HepG2 (cell line): Measurements from ENCODE around the gene FGFR3. TPM values are rescaled to one million over a fixed set of nuclear protein-coding genes. Genes with fewer than 3 reads are reported as not detected.
A peak's percentile ranks its signal among the peaks of the same experiment; 100 is the strongest.

ENCODE experiments used
- CHD2 ChIP-seq: IDR thresholded peaks from 2 replicates; pipeline ENCODE4 v1.6.1; 2011; ENCODE audit warnings: low read depth, low read length, improper control_type of control experiment
- MED8 ChIP-seq: sonication (generic); formaldehyde crosslinking; IDR thresholded peaks from 2 replicates; pipeline ENCODE4 v1.8.1; 2023; ENCODE audit warnings: mild to moderate bottlenecking, missing genetic modification reagents; ENCODE audit not compliant: insufficient replicate concordance
- SOX5 ChIP-seq: IDR thresholded peaks from 2 replicates; pipeline ENCODE4 v1.6.1; 2016; ENCODE audit warnings: borderline replicate concordance
- ZNF335 ChIP-seq: sonication (generic); formaldehyde crosslinking; IDR thresholded peaks from 2 replicates; pipeline ENCODE4 v1.4.0; 2020; ENCODE audit warnings: missing genetic modification reagents
- ZNF367 ChIP-seq: sonication (generic); formaldehyde crosslinking; IDR thresholded peaks from 2 replicates; pipeline ENCODE4 v1.4.0; 2020; ENCODE audit warnings: missing genetic modification reagents, borderline replicate concordance
- ZNF484 ChIP-seq: sonication (generic); formaldehyde crosslinking; IDR thresholded peaks from 2 replicates; pipeline ENCODE4 v1.5.1; 2020; ENCODE audit warnings: mild to moderate bottlenecking, low read depth, missing genetic modification reagents, borderline replicate concordance
- ZNF775 ChIP-seq: sonication (generic); formaldehyde crosslinking; IDR thresholded peaks from 2 replicates; pipeline ENCODE4 v1.4.0; 2020; ENCODE audit warnings: missing genetic modification reagents, mild to moderate bottlenecking, moderate library complexity, borderline replicate concordance
- polyA plus RNA-seq, 8 experiments: library from polyadenylated mRNA; depleted of rRNA in 3 of 8; stranded (reverse) in 7 of 8; unstranded in 1 of 8; fragments of >200 nt; fragmentation: Illumina TruSeq in 4 of 8; extraction: Trizol in 4 of 8; gene quantifications; 2 replicates each; pipeline versions ENCODE4 v1.2.1 to v1.2.3, GENCODE V29; 2011 to 2016; ENCODE audit warnings: low read depth in 4 of 8, missing spikeins in 1 of 8, mixed read lengths in 1 of 8; ENCODE audit not compliant: insufficient read depth in 1 of 8
- total RNA-seq, 5 experiments: library from RNA; depleted of rRNA; stranded (reverse); fragments of >200 nt; fragmentation: Illumina TruSeq; extraction: Trizol; gene quantifications; 2 replicates each; pipeline ENCODE4 v1.2.3, GENCODE V29; 2016; ENCODE audit warnings: low read depth in 1 of 5
- TF ChIP-seq, protein P1 (sequence below): sonication (generic); formaldehyde crosslinking; IDR thresholded peaks from 2 replicates; pipeline ENCODE4 v1.4.0; 2020; ENCODE audit warnings: missing genetic modification reagents
- TF ChIP-seq, protein P2 (sequence below): sonication (generic); formaldehyde crosslinking; IDR thresholded peaks from 2 replicates; pipeline ENCODE4 v1.4.0; 2020; ENCODE audit warnings: missing genetic modification reagents

FGFR3 gene
- total and polyA plus RNA-seq, 2 of the 13 experiments (the other 11 are each of a cell fraction or from before 2014, with no cell fraction given), result 103 to 109 TPM

DNA sequence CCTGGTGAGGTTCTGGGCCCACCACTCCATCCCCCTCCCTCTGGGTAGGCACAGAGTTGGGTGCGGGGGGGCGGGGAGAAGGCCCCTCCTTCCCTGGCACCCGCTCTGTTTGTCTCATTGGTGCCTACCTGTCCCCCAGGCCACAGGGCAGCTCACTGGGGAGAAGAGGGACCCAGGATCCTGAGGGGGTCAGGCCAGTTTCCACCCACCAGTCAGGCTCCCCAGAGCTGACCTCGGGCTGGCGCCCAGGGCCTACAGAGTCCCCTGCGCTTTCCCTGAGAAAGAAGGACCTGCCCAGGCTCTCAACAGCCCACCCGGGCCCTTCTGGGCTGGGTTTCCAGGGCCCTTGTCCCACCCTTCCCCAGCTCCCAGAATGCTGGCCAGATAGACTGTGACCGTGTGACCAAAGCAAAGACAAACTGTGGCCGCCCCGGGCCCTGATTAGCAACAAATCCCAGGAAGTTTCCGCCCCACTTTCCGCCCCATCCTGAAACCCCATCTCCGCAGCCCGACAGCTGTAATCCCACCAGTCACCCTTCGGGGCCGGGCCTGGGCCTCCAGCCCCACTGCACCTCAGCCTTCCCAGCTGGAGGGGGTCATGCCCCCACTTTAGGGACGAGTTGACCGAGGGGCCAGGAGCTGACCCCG is 33.8 kb upstream of the FGFR3 start (continued):
- TF ChIP-seq, protein P1, sequence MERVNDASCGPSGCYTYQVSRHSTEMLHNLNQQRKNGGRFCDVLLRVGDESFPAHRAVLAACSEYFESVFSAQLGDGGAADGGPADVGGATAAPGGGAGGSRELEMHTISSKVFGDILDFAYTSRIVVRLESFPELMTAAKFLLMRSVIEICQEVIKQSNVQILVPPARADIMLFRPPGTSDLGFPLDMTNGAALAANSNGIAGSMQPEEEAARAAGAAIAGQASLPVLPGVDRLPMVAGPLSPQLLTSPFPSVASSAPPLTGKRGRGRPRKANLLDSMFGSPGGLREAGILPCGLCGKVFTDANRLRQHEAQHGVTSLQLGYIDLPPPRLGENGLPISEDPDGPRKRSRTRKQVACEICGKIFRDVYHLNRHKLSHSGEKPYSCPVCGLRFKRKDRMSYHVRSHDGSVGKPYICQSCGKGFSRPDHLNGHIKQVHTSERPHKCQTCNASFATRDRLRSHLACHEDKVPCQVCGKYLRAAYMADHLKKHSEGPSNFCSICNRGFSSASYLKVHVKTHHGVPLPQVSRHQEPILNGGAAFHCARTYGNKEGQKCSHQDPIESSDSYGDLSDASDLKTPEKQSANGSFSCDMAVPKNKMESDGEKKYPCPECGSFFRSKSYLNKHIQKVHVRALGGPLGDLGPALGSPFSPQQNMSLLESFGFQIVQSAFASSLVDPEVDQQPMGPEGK (CRISPR knock-in tag), result 0 out of 2 replicates have a peak, but pooled peaks have one; percentile 10
- no peak for TF ChIP-seq ZNF367 (CRISPR knock-in tag)
- TF ChIP-seq SOX5 (CRISPR knock-in tag), result no peak
- TF ChIP-seq ZNF335 (CRISPR knock-in tag), result no peak
- TF ChIP-seq, protein P2, sequence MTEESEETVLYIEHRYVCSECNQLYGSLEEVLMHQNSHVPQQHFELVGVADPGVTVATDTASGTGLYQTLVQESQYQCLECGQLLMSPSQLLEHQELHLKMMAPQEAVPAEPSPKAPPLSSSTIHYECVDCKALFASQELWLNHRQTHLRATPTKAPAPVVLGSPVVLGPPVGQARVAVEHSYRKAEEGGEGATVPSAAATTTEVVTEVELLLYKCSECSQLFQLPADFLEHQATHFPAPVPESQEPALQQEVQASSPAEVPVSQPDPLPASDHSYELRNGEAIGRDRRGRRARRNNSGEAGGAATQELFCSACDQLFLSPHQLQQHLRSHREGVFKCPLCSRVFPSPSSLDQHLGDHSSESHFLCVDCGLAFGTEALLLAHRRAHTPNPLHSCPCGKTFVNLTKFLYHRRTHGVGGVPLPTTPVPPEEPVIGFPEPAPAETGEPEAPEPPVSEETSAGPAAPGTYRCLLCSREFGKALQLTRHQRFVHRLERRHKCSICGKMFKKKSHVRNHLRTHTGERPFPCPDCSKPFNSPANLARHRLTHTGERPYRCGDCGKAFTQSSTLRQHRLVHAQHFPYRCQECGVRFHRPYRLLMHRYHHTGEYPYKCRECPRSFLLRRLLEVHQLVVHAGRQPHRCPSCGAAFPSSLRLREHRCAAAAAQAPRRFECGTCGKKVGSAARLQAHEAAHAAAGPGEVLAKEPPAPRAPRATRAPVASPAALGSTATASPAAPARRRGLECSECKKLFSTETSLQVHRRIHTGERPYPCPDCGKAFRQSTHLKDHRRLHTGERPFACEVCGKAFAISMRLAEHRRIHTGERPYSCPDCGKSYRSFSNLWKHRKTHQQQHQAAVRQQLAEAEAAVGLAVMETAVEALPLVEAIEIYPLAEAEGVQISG (CRISPR knock-in tag), result no peak
- no peak for TF ChIP-seq ZNF775 (CRISPR knock-in tag)
- TF ChIP-seq MED8 (CRISPR knock-in tag), result no peak
- TF ChIP-seq ZNF484 (CRISPR knock-in tag), result no peak
- TF ChIP-seq CHD2, result no peak
